Endothelial cell of umbilical vein (primary cell): Measurements from ENCODE around the gene GGN.

Experiments used
- EZH2 ChIP-seq: IDR thresholded peaks from 2 replicates; pipeline ENCODE4 v1.6.1; 2012; ENCODE audit warnings: borderline replicate concordance, low read depth, mild to moderate bottlenecking, moderate library complexity, low read length, inconsistent platforms; ENCODE audit not compliant: severe bottlenecking
- GATA2 ChIP-seq: IDR thresholded peaks from 2 replicates; pipeline ENCODE4 v1.7.0; 2011; ENCODE audit warnings: low read depth, mild to moderate bottlenecking, moderate library complexity, mixed read lengths, low read length; ENCODE audit not compliant: insufficient read length, insufficient read depth
- MAX ChIP-seq: IDR thresholded peaks from 2 replicates; pipeline ENCODE4 v1.6.1; 2011; ENCODE audit not compliant: insufficient read depth, insufficient read length
- MYC ChIP-seq: IDR thresholded peaks from one replicate; pipeline ENCODE4 v1.6.1; 2011; ENCODE audit warnings: mild to moderate bottlenecking, low read depth, low read length
- POLR2A ChIP-seq: IDR thresholded peaks from 2 replicates; pipeline ENCODE4 v1.6.1; 2012; ENCODE audit warnings: low read depth, mild to moderate bottlenecking, control low read depth, low read length
- POLR2AphosphoS5 ChIP-seq: IDR thresholded peaks from 2 replicates; pipeline ENCODE4 v1.6.1; 2012; ENCODE audit warnings: low read depth, mild to moderate bottlenecking, control low read depth, low read length, moderate library complexity; ENCODE audit not compliant: insufficient read depth
- TF ChIP-seq, protein P1 (sequence below), 2 donors: IDR thresholded peaks; 1 replicate in 1 of 2; 2 replicates in 1 of 2; pipeline ENCODE4 v1.5.1; 2011; ENCODE audit warnings: low read length in 2 of 2, mild to moderate bottlenecking in 2 of 2, moderate library complexity in 2 of 2, control low read depth in 1 of 2, inconsistent platforms in 1 of 2, low read depth in 1 of 2; ENCODE audit not compliant: insufficient read depth in 1 of 2; ENCODE audit errors: extremely low read depth in 1 of 2

DNA sequence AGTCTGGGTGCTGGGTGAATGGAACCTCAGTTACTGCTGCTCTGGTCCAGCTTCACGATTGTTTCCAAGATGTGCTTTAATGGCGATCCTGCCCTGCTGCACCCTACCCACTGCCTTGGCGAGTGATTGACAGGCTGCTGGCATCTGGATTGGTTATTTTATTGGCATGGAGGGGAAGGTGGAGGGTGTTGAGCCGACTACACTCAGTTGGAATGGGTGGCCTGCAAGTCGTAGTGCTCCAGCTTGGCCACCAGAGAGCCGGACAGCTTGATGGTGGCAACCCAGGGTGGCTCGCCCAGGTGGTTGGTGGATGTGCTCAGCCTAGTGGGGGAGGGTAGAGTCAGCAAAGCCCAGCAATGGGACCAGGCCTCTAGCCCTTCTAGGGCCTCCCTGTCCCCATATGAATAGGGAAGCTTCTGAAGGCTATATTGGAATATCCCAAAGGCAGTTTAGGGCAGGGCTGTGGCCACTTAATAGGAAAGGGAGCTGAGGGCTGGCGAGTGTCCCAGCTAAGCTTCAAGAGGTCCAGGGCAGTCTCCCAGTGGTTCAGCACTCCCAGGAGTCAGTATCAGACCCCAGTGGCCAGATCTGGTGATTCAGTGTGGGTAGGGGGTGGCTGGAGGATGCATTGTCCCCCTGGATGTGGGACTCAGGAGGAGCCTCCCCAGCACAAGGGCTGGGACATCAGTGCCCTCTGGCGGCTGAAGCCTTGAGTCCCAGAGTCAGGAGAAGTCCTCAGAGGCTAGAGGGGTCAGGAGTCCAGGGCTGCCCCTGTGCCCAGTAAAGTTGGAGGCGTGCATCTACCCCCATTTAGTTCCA, 3.4 kb downstream of the GGN start:
- TF ChIP-seq, protein P1, sequence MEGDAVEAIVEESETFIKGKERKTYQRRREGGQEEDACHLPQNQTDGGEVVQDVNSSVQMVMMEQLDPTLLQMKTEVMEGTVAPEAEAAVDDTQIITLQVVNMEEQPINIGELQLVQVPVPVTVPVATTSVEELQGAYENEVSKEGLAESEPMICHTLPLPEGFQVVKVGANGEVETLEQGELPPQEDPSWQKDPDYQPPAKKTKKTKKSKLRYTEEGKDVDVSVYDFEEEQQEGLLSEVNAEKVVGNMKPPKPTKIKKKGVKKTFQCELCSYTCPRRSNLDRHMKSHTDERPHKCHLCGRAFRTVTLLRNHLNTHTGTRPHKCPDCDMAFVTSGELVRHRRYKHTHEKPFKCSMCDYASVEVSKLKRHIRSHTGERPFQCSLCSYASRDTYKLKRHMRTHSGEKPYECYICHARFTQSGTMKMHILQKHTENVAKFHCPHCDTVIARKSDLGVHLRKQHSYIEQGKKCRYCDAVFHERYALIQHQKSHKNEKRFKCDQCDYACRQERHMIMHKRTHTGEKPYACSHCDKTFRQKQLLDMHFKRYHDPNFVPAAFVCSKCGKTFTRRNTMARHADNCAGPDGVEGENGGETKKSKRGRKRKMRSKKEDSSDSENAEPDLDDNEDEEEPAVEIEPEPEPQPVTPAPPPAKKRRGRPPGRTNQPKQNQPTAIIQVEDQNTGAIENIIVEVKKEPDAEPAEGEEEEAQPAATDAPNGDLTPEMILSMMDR (IDR thresholded peaks at IDR 0.05; ENCODE audit: extremely low read depth in 1 of 2, insufficient read depth in 1 of 2, low read depth in 1 of 2, low read length in 2 of 2): peak in 1 of 2 donors; percentile 37
- TF ChIP-seq MAX (no peak), EZH2 (no peak), POLR2A (peak; percentile 22), POLR2AphosphoS5 (no peak), GATA2 (no peak), MYC (no peak)
